Panc1 (cell line): ENCODE data around the gene APOA5. TPM values are rescaled to one million over a fixed set of nuclear protein-coding genes. Genes with fewer than 3 reads are reported as not detected.

ENCODE experiments used
- ATAC-seq: fragments of 200-7000 bp; cut with Tn5 transposase; 2 replicates; pipeline ENCODE4 v1.9.1; 2020; ENCODE audit warnings: mild to moderate bottlenecking, moderate library complexity
- BruUV-seq: library from RNA; stranded (reverse); fragments of 400-500 nt; replicated peaks from 2 replicates; lab custom pipeline; 2021; lab: Mats Ljungman, UMichigan
- CTCF ChIA-PET: fragments of 300-600 bp; sonication (Branson Sonifier 250); formaldehyde crosslinking; loops from one replicate; lab custom pipeline; 2022; ENCODE audit warnings: antibody characterized with exemption; lab: Charles Lee
- POLR2A ChIA-PET: fragments of 300-600 bp; sonication (Branson Sonifier 250); formaldehyde crosslinking; loops from one replicate; lab custom pipeline; 2022; ENCODE audit warnings: antibody characterized with exemption; lab: Charles Lee
- DNase-seq: peaks from one replicate; pipeline ENCODE4 v3.0.0-alpha.2; 2010; ENCODE audit warnings: low read depth, low spot score
- H3K27ac ChIP-seq: 2 replicates; pipeline ENCODE4 v1.5.1; 2011; ENCODE audit warnings: mild to moderate bottlenecking, low read length, inconsistent platforms
- H3K27me3 ChIP-seq: fragments of 200-500 bp; sonication (Bioruptor generic); 2 replicates; pipeline ENCODE4 v1.6.0; 2014; ENCODE audit warnings: low read length, inconsistent platforms; ENCODE audit not compliant: control insufficient read depth, insufficient read depth
- H3K36me3 ChIP-seq: fragments of 200-500 bp; sonication (Bioruptor generic); 2 replicates; pipeline ENCODE4 v1.5.1; 2014; ENCODE audit warnings: inconsistent platforms, mild to moderate bottlenecking, low read length, moderate library complexity; ENCODE audit not compliant: control insufficient read depth, insufficient read depth
- H3K4me1 ChIP-seq: 2 replicates; pipeline ENCODE4 v1.5.1; 2011; ENCODE audit warnings: inconsistent platforms, mild to moderate bottlenecking, low read length, moderate library complexity; ENCODE audit not compliant: control insufficient read depth, insufficient read depth
- H3K4me3 ChIP-seq, 2 experiments: 2 replicates each; pipeline ENCODE4 v1.5.1; 2011 to 2012; ENCODE audit warnings: low read depth in 2 of 2, low read length in 2 of 2, mild to moderate bottlenecking in 2 of 2, inconsistent platforms in 1 of 2, moderate library complexity in 1 of 2
- H3K9me3 ChIP-seq: fragments of 200-500 bp; sonication (Bioruptor generic); 2 replicates; pipeline ENCODE4 v1.5.1; 2014; ENCODE audit warnings: low read depth, mild to moderate bottlenecking, inconsistent platforms, low read length, moderate library complexity; ENCODE audit not compliant: control insufficient read depth, insufficient read depth
- POLR2AphosphoS5 ChIP-seq: IDR thresholded peaks from 2 replicates; pipeline ENCODE4 v1.6.1; 2012; ENCODE audit warnings: mild to moderate bottlenecking, low read depth, low read length, moderate library complexity
- SIN3A ChIP-seq: IDR thresholded peaks from 2 replicates; pipeline ENCODE4 v1.6.1; 2012; ENCODE audit warnings: low read depth, mild to moderate bottlenecking, low read length, moderate library complexity, borderline replicate concordance; ENCODE audit not compliant: insufficient read depth
- TCF7L2 ChIP-seq: IDR thresholded peaks from 2 replicates; pipeline ENCODE4 v1.6.1; 2011; ENCODE audit warnings: mild to moderate bottlenecking, low read depth, low read length, inconsistent platforms
- in situ Hi-C: cut with HindIII; loops from 2 replicates; pipeline ENCODE4 v1.10.0; 2016; ENCODE audit warnings: low sequenced_read_pairs, low pct_unique_long_range_greater_than_20kb
- intact Hi-C: fragments of 100-400 bp; cut with micrococcal nuclease; formaldehyde crosslinking; loops from one replicate; pipeline ENCODE4 v1.10.0; 2022; ENCODE audit not compliant: unreplicated experiment
- total RNA-seq: library from RNA; stranded (reverse); gene quantifications from one replicate; pipeline ENCODE4 v1.2.1, GENCODE V29; 2021; ENCODE audit not compliant: unreplicated experiment
- TF ChIP-seq, protein P1 (sequence below): fragments of 450-650 bp; IDR thresholded peaks from 2 replicates; pipeline ENCODE4 v1.5.1; 2017; ENCODE audit warnings: mild to moderate bottlenecking
- TF ChIP-seq, protein P2 (sequence below), 2 experiments: IDR thresholded peaks; 2 replicates each; pipeline ENCODE4 v1.6.1; 2011 to 2012; ENCODE audit warnings: low read depth in 2 of 2, control low read depth in 1 of 2, low read length in 1 of 2, mild to moderate bottlenecking in 1 of 2, moderate library complexity in 1 of 2; ENCODE audit not compliant: insufficient read depth in 1 of 2

APOA5 gene
- total RNA-seq, 1 experiment from 2014 or later: 0.39 TPM

DNA sequence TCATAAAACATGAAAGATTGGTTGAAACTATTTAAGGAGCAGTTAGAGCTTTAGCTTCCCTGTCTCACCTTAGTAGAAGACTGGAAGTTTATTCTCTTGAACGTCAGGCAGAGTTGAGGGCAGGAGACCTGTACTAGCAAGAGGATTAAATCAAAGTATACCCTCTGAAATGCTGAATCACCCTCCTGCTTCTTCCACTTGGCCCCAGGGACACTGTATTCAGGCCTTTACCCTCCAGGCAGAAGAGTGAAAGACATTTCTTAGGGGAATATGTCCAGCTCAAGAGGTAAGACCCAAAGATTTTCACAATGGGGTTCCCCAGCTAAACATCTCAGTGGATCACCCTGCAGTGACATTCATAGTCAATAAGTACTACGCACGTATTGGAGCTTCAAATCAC is 19.5 kb upstream of the APOA5 start:
- in situ Hi-C loops (no loop called here), intact Hi-C loops (no loop called here)
- H3K4me1 ChIP-seq: no peaks in the 10 kb centered on the region
- H3K9me3 ChIP-seq: no peaks in the 10 kb centered on the region
- BruUV-seq: no TSS peak
- H3K27ac ChIP-seq: no peak overlapping the region
- DNase-seq (no peak), ATAC-seq (0 out of 2 replicates have a peak, but pooled peaks have one; percentile 6)
- ChIA-PET CTCF (no interaction called here), POLR2A (no interaction called here)
- no peak overlapping the region for H3K4me3 ChIP-seq
- H3K27me3 ChIP-seq: no peaks in the 10 kb centered on the region
- TF ChIP-seq, protein P1, sequence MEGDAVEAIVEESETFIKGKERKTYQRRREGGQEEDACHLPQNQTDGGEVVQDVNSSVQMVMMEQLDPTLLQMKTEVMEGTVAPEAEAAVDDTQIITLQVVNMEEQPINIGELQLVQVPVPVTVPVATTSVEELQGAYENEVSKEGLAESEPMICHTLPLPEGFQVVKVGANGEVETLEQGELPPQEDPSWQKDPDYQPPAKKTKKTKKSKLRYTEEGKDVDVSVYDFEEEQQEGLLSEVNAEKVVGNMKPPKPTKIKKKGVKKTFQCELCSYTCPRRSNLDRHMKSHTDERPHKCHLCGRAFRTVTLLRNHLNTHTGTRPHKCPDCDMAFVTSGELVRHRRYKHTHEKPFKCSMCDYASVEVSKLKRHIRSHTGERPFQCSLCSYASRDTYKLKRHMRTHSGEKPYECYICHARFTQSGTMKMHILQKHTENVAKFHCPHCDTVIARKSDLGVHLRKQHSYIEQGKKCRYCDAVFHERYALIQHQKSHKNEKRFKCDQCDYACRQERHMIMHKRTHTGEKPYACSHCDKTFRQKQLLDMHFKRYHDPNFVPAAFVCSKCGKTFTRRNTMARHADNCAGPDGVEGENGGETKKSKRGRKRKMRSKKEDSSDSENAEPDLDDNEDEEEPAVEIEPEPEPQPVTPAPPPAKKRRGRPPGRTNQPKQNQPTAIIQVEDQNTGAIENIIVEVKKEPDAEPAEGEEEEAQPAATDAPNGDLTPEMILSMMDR: no peak
- no peak for TF ChIP-seq POLR2AphosphoS5
- TF ChIP-seq, protein P2, sequence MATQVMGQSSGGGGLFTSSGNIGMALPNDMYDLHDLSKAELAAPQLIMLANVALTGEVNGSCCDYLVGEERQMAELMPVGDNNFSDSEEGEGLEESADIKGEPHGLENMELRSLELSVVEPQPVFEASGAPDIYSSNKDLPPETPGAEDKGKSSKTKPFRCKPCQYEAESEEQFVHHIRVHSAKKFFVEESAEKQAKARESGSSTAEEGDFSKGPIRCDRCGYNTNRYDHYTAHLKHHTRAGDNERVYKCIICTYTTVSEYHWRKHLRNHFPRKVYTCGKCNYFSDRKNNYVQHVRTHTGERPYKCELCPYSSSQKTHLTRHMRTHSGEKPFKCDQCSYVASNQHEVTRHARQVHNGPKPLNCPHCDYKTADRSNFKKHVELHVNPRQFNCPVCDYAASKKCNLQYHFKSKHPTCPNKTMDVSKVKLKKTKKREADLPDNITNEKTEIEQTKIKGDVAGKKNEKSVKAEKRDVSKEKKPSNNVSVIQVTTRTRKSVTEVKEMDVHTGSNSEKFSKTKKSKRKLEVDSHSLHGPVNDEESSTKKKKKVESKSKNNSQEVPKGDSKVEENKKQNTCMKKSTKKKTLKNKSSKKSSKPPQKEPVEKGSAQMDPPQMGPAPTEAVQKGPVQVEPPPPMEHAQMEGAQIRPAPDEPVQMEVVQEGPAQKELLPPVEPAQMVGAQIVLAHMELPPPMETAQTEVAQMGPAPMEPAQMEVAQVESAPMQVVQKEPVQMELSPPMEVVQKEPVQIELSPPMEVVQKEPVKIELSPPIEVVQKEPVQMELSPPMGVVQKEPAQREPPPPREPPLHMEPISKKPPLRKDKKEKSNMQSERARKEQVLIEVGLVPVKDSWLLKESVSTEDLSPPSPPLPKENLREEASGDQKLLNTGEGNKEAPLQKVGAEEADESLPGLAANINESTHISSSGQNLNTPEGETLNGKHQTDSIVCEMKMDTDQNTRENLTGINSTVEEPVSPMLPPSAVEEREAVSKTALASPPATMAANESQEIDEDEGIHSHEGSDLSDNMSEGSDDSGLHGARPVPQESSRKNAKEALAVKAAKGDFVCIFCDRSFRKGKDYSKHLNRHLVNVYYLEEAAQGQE (IDR thresholded peaks at IDR 0.05; ENCODE audit: insufficient read depth in 1 of 2, low read depth in 2 of 2, low read length in 1 of 2): no peak
- TF ChIP-seq SIN3A: no peak
- no peak for TF ChIP-seq TCF7L2
- no peaks in the 10 kb centered on the region for H3K36me3 ChIP-seq

DNA sequence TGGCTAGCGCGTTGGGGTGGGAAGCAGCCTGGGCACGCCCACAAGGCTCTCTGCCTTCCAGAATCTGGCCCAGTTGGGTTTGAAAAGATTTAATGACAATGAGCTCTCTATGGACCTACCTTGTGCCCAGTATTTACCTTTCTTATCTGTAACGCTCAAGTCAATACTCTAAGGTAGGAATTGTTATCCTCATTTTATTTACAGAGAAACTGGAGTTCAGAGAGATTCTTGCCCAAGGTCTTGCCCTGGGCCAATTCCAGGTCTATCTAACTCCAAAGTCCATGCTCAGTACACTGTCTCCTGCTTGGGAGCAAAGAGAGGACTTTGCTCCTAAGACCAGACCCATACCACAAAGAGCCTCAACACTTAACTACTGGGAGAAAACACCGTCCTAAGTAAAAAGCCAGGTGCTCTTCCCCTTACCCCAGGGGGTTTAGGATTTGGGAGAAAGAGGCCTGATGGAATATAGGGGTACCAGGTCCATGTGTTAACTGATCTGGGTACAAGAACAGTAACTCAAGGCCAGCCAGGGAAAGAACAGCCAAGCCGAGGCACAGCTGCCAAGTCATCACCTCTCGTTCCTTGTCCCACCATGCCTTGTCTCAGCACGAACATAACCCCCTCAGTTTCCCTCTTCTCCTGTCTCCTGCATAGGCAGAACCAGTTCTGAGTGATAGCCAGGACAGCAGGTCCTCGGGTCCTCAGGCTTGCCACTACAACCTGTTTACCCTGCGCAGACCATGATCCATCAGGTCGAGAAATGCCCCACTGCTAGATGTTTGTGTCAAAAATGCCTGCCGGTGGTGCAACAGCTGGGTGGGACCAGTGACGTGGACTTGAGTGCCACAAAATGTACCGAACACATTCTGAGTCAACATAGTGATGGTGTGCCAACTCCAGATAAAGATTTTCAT is 16.8 kb upstream of the APOA5 start:
- BruUV-seq: no TSS peak
- no peak for ATAC-seq
- CTCF ChIA-PET: no interaction called here
- Histone ChIP-seq H3K27ac (no peak overlapping the region), H3K4me3 (no peak overlapping the region), H3K4me1 (no peaks in the 10 kb centered on the region), H3K27me3 (no peaks in the 10 kb centered on the region), H3K36me3 (no peaks in the 10 kb centered on the region), H3K9me3 (no peaks in the 10 kb centered on the region)
- no peak for DNase-seq
- intact Hi-C loops (no loop called here), in situ Hi-C loops (no loop called here)
- TF ChIP-seq, protein P2 (IDR thresholded peaks at IDR 0.05; ENCODE audit: insufficient read depth in 1 of 2, low read depth in 2 of 2, low read length in 1 of 2): no peak
- TF ChIP-seq, protein P1: no peak
- no peak for TF ChIP-seq POLR2AphosphoS5
- POLR2A ChIA-PET: no interaction called here
